Astrocyte (in vitro differentiated cells and primary cell): ENCODE measurements around the gene RGCC.

Experiments
- CTCF ChIP-seq: IDR thresholded peaks from 2 replicates; pipeline ENCODE4 v1.5.1; 2011; ENCODE audit warnings: low read depth, mild to moderate bottlenecking, inconsistent platforms, low read length, moderate library complexity; ENCODE audit not compliant: insufficient read depth
- EZH2 ChIP-seq: IDR thresholded peaks from 2 replicates; pipeline ENCODE4 v1.6.1; 2012; ENCODE audit warnings: mild to moderate bottlenecking, low read length, inconsistent platforms; ENCODE audit not compliant: insufficient read depth

- no peak for TF ChIP-seq CTCF
- peak; percentile 22 for TF ChIP-seq EZH2
Observed at GRCh38 chr13:41456768-41457588, at the start of gene RGCC.
